CD4-positive, alpha-beta T cell treated with Interleukin-12 subunit alpha and Interleukin-12 subunit beta, for 1 hour (primary cell): ENCODE measurements around the gene KRT34.

Experiments
- DNase-seq: peaks from one replicate; pipeline ENCODE4 v3.0.0-alpha.2; 2020

Gene KRT34

DNA sequence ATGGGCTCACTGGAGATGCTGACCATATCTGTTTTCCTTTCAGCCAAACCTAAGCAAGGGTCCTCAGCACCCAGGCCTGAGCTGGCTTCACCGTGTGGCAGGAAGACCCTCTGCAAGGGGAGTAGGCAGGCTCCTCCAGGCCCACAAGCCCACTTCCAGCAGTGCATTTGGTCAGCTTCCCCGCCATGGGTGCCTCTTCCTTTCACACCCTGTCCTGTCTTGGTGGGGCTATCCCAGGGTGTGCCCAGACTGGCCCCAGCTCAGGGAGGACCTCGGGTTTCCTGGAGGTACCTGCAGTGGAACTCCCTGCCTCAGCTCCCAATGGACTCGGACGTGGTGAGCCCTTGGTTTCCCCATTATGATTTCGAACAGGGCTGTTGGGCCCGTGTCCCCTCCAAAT, 53.9 kb downstream of the KRT34 start:
- no peak for DNase-seq
